Right atrium auricular region (tissue), 2 donors: Measurements from ENCODE around the gene GCK. TPM values are rescaled to one million over a fixed set of nuclear protein-coding genes. Genes with fewer than 3 reads are reported as not detected.
"Not testable (repeated sequence)": the region's sequence is repeated elsewhere in the genome, so short reads cannot be mapped to it uniquely, and the experiment has no call there.

Experiments
- DNase-seq: peaks from one replicate; pipeline ENCODE4 v3.0.0-alpha.2; 2019; ENCODE audit warnings: low spot score
- H3K27ac ChIP-seq, 2 donors: fragments of 200-600 bp; sonication (generic); 1 replicate in 1 of 2; 2 replicates in 1 of 2; pipeline ENCODE4 v1.5.1; 2016 to 2019
- H3K27me3 ChIP-seq, 2 donors: fragments of 200-600 bp; sonication (generic); one replicate each; pipeline versions ENCODE4 v1.5.1 to v1.6.0; 2017 to 2019
- H3K36me3 ChIP-seq: fragments of 200-600 bp; sonication (generic); one replicate; pipeline ENCODE4 v1.5.1; 2016
- H3K4me1 ChIP-seq, 2 donors: fragments of 200-600 bp; sonication (generic); one replicate each; pipeline versions ENCODE4 v1.5.1 to v1.6.0; 2017 to 2019
- H3K4me3 ChIP-seq, 2 donors: fragments of 200-600 bp; sonication (generic); 1 replicate in 1 of 2; 2 replicates in 1 of 2; pipeline ENCODE4 v1.5.1; 2017 to 2019; ENCODE audit warnings: mild to moderate bottlenecking in 1 of 2, moderate library complexity in 1 of 2
- H3K9me3 ChIP-seq, 2 donors: fragments of 200-600 bp; sonication (generic); one replicate each; pipeline ENCODE4 v1.5.1; 2019
- total RNA-seq, 2 donors: library from RNA; depleted of rRNA; stranded (reverse); fragments of >200 nt; gene quantifications; one replicate each; pipeline ENCODE4 v1.1.0, GENCODE V29; 2016
- TF ChIP-seq, protein P1 (sequence below), 2 donors: fragments of 200-600 bp; sonication (generic); IDR thresholded peaks; one replicate each; pipeline ENCODE4 v1.5.1; 2019; ENCODE audit warnings: antibody characterized with exemption in 2 of 2

GCK gene
- total RNA-seq, 2 donors from 2014 or later = 11.1 to 21.0 TPM

DNA sequence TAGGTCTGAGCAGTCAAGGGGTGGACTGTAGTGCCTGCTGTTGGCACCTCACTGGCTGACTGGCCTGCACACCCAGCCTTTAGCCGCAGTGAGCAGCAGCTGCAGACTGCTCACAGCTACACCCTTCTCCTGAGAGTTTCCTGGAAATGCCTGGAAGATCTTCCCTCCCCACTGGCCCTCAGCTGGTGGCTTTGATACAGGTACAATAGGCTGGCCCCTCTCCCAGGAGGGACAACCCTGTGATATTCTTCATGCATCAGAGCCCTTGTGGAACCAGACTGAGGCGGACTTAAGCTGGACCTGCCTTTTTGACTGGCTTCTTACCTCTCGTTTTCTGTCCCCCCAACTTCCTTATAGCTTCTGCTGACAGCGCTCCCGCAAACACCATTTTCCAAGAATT, 6.4 kb downstream of the GCK start:
- DNase-seq = no peak
- Histone ChIP-seq H3K9me3 (peaks cover 5 to 10% of the 10 kb centered on the region in 2 donors), H3K36me3 (no peaks in the 10 kb centered on the region), H3K4me1 (no peaks in the 10 kb centered on the region), H3K4me3 (no peak overlapping the region), H3K27ac (no peak overlapping the region), H3K27me3 (no peaks in the 10 kb centered on the region)
- TF ChIP-seq, protein P1, sequence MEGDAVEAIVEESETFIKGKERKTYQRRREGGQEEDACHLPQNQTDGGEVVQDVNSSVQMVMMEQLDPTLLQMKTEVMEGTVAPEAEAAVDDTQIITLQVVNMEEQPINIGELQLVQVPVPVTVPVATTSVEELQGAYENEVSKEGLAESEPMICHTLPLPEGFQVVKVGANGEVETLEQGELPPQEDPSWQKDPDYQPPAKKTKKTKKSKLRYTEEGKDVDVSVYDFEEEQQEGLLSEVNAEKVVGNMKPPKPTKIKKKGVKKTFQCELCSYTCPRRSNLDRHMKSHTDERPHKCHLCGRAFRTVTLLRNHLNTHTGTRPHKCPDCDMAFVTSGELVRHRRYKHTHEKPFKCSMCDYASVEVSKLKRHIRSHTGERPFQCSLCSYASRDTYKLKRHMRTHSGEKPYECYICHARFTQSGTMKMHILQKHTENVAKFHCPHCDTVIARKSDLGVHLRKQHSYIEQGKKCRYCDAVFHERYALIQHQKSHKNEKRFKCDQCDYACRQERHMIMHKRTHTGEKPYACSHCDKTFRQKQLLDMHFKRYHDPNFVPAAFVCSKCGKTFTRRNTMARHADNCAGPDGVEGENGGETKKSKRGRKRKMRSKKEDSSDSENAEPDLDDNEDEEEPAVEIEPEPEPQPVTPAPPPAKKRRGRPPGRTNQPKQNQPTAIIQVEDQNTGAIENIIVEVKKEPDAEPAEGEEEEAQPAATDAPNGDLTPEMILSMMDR (IDR thresholded peaks at IDR 0.05) = no peak

DNA sequence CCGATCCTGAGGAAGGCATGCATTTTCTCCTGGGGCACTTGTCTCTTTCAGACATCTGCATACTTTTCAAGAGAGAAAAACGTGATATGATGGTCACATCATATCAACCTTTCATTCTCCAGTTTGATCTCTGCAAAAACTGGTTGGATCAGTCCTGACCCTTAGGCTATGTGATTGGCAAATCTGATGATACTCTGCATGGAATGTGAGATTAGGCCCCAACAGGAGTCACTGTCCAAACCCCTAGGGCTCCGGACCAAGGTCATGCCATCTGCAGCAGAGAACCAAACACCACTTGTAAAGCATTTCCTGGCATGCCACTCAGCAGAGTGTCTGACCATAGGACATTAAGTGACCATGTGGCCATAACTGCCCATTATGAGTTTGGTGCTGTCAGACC, 8.6 kb downstream of the GCK start:
- TF ChIP-seq, protein P1 (IDR thresholded peaks at IDR 0.05) = no peak
- Histone ChIP-seq H3K27me3 (no peaks in the 10 kb centered on the region), H3K4me1 (no peaks in the 10 kb centered on the region), H3K9me3 (peaks cover 5 to 10% of the 10 kb centered on the region in 2 donors), H3K4me3 (no peak overlapping the region), H3K36me3 (no peaks in the 10 kb centered on the region), H3K27ac (no peak overlapping the region)
- DNase-seq = no peak

DNA sequence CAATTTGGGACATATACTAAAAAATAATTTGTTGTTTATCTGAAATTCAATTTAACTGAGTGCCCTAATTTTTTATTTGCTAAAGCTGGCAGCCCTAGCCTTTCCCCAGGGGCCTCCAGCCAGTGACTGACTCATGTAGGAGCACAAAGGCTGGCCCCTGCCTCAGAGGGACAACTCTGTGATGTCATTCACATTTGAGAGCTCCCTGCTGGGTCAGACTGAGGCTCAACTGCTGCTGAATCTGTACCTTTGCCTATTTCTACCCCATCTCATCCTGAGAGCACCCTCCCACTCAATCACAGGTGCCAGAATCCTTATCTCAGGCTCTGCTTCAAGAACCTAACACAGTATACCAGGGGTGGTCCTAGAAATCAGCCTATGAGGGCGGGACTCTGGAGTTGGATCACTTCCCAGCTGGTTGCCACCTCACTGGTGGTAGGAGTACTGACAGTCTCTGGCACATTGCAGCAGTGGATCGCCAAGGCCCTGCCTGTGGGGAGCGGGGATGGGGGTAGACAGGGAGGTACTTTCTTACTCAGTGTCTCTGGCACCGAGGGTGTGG, 11.6 kb downstream of the GCK start:
- Histone ChIP-seq H3K9me3 (peaks cover 1 to 5% of the 10 kb centered on the region in 2 donors), H3K27ac (peak overlapping the region; percentile 22 to 33), H3K36me3 (no peaks in the 10 kb centered on the region), H3K4me1 (no peaks in the 10 kb centered on the region), H3K4me3 (no peak overlapping the region), H3K27me3 (no peaks in the 10 kb centered on the region)
- TF ChIP-seq, protein P1 (IDR thresholded peaks at IDR 0.05) = no peak
- DNase-seq = no peak

DNA sequence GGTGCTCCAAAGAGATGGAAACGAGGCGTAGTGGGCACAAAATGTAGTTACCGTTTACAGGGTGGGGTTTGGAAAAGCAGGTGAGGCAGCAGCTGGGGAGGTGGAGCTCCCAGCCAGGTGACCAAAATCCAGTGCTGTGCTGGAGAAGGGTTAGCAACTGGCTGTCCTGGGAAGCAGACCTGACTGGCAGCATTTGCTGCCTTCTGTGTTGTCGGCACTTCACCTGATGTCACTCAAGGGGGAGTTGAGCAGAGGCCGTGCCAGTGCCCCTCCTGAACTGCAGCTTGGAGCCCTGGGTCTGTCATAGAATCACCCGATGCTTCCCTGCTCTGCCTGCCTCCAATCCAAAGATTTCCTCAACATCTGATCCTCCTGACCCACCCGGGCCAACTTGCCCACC, 12.8 kb downstream of the GCK start:
- Histone ChIP-seq H3K4me3 (no peak overlapping the region), H3K27ac (no peak overlapping the region), H3K36me3 (no peaks in the 10 kb centered on the region), H3K27me3 (no peaks in the 10 kb centered on the region), H3K9me3 (no peaks in the 10 kb centered on the region), H3K4me1 (no peaks in the 10 kb centered on the region)
- DNase-seq = no peak
- TF ChIP-seq, protein P1 (IDR thresholded peaks at IDR 0.05) = no peak

DNA sequence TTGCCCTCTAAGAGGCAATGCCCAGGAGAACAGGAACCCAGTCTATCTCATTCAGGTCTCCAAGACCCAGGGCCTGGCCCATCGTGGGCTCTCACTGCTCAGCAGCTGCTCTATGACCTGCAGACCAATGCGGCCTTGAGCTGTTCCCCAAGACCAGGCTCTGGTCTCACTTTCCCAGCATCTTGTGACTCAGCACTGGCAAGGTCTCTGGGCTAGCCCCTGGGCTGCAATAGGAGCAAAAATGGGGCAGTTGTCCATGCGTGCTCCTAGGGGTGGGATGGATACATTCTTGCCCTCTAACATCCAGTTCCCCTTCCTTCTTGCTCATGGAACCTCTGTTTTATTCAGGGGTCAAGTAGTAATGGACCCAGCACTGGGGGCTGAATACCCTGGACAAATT, 13.5 kb downstream of the GCK start:
- no peaks in the 10 kb centered on the region for H3K27me3 ChIP-seq
- no peaks in the 10 kb centered on the region for H3K4me1 ChIP-seq
- no peak overlapping the region for H3K4me3 ChIP-seq
- DNase-seq = no peak
- no peak overlapping the region for H3K27ac ChIP-seq
- no peaks in the 10 kb centered on the region for H3K36me3 ChIP-seq
- H3K9me3 ChIP-seq = no peaks in the 10 kb centered on the region
- TF ChIP-seq, protein P1 (IDR thresholded peaks at IDR 0.05) = no peak

DNA sequence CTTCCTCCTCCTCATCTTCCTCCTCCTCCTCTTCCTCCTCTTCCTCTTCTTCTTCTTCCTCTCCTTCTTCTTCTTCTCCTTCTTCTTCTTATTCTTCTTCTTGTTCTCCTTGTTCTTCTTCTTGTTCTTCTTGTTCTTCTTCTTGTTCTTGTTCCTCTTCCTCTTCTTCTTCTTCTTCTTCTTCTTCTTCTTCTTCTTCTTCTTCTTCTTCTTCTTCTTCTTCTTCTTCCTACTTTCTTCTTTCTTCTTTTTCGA, 14.6 kb downstream of the GCK start:
- not testable (repeated sequence) for H3K4me1 ChIP-seq, DNase-seq, H3K4me3 ChIP-seq, H3K36me3 ChIP-seq, H3K9me3 ChIP-seq, H3K27ac ChIP-seq, H3K27me3 ChIP-seq
